G401 (cell line): ENCODE data around the gene CDYL. TPM values are rescaled to one million over a fixed set of nuclear protein-coding genes. Genes with fewer than 3 reads are reported as not detected.

Experiments
- DNase-seq: peaks from one replicate; pipeline ENCODE4 v3.0.0-alpha.2; 2015; ENCODE audit warnings: low spot score
- in situ Hi-C: cut with HindIII; loops from 2 replicates; pipeline ENCODE4 v1.10.0; 2016; ENCODE audit warnings: low sequenced_read_pairs, mixed read lengths
- total RNA-seq: library from RNA; depleted of rRNA; stranded (reverse); fragments of >200 nt; shearing (Covaris generic); gene quantifications from 2 replicates; pipeline ENCODE4 v1.2.3, GENCODE V29; 2014; rRNA removed

Gene CDYL, protein sequence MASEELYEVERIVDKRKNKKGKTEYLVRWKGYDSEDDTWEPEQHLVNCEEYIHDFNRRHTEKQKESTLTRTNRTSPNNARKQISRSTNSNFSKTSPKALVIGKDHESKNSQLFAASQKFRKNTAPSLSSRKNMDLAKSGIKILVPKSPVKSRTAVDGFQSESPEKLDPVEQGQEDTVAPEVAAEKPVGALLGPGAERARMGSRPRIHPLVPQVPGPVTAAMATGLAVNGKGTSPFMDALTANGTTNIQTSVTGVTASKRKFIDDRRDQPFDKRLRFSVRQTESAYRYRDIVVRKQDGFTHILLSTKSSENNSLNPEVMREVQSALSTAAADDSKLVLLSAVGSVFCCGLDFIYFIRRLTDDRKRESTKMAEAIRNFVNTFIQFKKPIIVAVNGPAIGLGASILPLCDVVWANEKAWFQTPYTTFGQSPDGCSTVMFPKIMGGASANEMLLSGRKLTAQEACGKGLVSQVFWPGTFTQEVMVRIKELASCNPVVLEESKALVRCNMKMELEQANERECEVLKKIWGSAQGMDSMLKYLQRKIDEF
- total RNA-seq, result 15.7 and 22.6 TPM in 2 replicates

DNA sequence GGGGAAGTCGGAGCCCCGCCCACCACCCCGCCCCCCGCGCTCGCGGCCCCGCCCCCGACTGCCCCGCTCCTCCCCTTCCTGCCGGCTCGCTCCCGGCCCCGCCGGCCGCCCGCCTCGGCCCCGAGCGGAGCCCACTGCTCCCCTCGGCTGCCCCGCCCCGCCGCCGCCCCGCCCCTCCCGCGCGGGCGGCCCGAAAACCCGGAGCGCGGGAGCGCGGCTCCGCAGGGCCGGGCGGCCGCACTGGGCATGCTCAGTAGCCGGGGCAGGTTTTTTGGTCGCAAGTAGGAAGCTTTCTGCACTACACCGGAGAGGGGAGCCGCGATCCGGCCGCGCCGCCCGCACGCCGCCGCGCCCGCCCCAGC lies at the start of gene CDYL:
Gene CDYL (plus strand): TSS at position 274 of the 362 bp plus-strand sequence. CDS start 380 bp downstream, outside the sequence.
- in situ Hi-C loops, result no loop called here
- peak; percentile 69 for DNase-seq

DNA sequence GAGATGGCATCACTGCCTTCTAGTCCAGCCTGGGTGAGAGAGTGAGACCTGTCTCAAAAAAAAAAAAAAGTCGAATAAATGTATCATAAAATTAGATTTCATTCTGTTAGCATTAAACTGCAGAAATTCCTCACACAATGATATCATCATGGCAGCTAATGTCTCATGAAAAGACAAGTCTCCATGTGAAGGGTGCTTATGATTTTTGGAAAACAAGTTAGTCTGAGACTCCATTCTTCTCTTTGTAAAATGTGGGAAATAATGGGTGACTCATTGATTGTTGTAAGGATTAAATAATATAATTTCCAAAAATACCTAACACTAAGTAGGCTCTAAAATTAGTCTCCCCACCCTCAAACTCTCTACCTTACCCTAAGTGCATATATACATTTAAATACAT lies 49.6 kb upstream of the CDYL start:
- in situ Hi-C loops, result no loop called here
- DNase-seq, result no peak

DNA sequence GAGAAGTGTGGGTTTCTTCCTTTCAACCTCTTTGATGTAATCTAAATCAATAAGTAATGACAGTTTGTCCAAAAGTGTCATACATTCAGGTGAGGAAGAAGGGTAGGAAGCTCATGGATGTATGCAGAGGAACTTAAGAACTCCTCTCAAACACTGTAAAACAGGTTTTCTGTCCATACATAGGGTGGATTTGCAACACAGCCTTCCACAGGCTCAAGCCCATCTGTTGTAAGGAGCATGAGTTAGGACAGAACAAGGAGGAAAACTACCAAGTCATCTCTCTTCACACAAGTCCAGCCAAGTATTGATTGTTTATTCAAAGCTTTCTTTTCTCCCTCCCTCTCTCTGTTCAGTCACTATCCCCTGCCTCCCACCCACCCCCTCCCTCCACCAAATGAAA lies 49.0 kb upstream of the CDYL start:
- DNase-seq, result no peak
- in situ Hi-C loops, result no loop called here

DNA sequence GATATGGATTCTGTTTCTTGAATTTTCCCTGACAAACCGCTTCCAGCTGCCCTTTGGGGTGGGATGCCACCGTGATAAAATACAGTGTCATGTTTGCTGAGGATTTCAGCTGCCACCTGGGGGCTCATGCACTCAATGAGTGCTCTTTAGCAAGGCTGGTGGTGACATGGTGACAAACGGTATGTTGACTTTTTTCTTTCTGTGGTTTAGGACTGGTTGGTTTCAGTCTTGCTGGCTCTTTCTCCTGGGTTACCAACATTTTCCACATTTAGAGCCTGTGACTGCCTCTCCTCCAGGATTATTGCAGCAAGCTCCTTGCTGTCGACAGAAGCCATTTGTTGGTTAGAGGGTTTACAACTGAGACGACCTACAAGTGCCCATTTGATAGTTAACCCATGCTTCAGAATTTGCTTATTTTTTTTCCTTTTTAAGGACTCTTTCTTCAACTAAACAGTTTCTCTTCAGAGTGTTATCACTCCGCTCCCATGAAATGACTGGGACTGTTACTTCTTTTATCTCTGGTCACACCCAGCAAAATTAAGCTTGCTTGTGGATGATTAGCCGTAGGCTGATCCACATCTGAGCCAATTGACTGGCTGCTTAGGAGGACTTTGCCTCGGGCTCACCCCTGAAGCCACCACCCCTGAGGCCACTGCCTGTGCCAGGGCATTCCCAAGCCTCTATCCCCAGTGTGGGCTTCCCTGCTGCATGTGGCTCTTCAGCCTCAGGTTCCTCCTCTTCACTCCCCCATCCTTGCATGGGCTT lies 48.4 kb upstream of the CDYL start:
- in situ Hi-C loops, result no loop called here
- no peak for DNase-seq

DNA sequence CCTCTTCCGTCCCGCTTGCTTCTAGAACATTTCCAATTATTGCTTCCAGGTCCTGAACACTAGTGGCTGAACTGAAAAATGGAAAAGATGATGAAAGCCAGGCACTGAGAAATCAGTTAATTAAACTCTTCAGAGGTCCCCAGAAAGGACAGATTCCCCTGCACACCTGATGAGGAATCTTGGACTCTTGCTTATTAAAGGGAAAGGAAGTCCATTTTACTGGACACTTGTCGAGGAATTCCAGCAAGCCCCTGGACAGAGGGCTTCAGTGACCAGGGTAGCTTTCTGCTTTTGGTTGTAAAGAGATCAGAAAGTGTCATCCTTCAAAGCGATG lies 47.8 kb upstream of the CDYL start:
- in situ Hi-C loops, result no loop called here
- no peak for DNase-seq

DNA sequence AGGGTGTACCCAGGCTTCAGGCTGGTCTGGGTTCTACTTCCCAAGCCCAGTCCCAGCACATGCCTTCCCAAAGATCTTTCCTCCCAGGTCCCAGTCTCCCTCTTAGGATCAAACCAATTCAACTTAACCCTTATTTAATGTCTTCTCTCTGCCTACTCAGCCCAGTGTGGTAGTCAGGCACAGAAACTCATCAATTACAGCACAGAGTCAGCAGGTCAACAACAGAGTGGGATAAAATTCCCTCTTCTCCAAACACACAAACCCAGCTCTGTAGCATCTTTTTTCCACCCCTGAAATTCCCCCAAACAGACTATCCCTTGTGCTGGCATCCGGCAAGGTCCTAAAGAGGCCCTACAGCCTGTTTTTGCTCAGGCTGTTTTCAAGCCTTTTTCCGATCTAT lies 47.3 kb upstream of the CDYL start:
- in situ Hi-C loops, result no loop called here
- DNase-seq, result no peak

DNA sequence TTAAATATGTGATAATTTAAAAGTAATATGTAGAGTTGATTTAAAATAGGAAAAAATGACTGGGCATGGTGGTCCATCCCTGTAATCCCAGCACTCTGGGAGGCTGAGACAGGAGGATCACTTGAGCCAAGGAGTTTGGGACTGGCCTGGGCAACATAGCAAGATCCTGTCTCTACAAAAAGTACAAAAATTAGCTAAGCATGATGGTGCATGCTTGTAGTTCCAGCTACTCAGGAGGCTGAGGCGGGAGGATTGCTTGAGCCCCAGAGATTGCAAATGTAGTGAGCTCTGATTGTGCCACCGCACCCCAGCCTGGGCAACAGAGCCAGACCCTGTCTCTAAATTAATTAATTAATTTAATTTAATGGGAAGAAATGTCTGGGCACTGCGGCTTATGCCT lies 44.2 kb upstream of the CDYL start:
- DNase-seq, result no peak
- in situ Hi-C loops, result no loop called here

DNA sequence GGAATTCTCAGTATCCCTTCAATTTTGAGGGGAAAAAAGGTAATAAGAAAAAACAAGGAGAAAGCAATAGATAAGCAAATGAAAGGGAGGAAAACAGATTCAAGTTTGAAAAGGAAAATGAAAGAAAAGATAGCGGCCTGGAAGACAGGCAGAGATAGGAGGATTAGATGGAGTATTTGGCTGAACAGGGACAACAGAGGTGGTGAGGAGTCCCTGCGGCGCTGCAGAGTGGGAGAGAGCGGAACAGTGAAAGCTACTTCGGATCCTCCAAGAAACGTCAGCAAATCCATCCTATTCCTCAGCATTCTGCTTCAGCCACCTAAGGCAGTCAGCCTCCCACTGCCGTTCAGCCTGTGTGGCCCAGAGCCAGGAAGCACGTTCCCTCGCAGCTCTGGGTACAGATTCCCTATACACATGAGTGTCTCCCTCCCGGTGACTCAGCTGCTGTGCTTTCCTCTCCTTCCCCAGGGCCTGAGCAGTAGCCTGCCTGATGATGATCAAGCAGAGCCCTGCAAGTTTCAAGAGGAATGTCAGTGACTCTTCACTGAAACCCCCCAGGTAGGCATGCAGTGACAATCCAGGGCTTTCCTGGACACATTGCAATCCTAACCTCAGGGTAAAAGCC lies 43.4 kb upstream of the CDYL start:
- no peak for DNase-seq

DNA sequence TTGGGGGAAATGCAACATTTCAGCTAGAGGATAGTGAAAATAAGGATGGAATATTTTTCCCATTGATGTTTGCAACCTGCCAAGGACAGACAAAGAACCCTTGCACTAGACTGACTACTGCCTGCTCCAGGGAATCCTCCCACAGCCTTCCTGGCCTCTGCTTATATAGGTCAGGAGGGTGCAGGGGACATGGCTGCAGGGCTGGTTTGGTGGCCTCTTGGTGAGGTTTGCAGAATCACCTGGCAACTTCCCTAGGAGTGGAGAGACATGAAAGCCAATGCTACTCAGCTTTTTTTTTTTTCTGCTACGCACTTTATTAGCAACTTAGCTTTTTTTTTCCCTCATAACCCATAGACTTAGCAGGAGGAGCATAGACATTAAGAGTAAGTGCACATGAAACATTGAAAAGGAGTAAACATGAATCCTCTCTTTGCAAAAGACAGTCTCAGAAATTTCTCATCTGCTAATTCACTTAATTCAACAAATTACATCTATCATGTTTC lies 39.8 kb upstream of the CDYL start:
- in situ Hi-C loops, result no loop called here
- DNase-seq, result no peak

More for the DNA sequence above, 43.4 kb upstream of the CDYL start:
- in situ Hi-C loops, result no loop called here

DNA sequence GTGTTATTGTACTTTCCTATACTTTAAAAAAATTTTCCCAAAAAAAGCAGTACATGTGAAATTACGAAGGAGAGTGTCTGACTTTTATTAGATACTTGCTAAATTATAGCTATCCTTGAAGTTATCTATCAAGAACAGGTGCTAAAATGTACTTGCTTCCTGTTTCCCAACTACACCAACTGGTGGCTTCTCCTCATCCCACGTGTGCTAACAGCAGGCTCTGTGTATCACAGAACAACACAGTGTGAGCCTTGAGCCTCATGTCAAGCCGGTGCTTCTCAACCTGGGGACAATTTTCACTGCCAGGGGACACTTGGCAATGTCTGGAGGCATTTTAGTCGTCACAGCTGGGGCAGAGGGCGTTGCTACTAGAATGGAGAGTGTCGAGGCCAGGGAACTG lies 36.2 kb upstream of the CDYL start:
- in situ Hi-C loops, result no loop called here
- DNase-seq, result no peak

DNA sequence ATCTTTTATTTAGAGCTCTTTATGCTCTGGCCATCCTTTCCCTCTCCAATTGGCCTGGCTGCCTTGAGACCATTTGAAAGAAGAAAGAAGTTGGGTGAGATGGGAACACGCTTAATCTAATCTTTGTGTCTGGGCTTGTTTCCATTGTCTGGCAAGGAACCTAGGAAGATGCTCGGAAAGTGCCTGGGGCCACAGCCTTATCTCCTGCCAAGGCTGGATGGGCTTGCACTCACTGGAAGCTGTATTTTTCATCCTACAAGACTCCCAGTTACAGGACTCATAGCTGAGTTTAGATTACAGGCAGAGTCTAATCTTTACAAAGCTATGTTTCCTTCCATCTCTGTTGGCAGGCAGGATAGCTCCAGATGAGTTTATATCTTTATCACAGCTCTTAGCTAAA lies 33.1 kb upstream of the CDYL start:
- DNase-seq, result no peak
- in situ Hi-C loops, result no loop called here

DNA sequence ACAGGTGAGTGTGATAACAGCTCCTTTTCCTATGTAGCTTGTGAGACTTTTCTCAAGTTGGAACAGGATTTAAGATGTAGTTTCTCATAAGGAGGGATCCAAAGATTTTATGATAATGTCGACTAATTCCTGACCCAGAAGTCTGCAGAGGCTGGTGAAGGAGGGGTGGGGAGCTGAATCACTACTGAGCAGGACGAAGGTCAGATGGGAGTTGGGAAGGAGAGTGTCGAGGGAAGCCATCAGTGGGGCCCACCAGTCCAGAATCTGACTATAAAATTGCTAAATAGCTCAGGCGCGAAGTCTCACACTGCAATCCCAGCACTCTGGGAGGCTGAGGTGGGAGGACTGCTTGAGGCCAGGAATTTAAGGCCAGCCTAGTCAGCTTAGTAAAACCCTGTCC lies 32.3 kb upstream of the CDYL start:
- in situ Hi-C loops, result no loop called here
- DNase-seq, result no peak

DNA sequence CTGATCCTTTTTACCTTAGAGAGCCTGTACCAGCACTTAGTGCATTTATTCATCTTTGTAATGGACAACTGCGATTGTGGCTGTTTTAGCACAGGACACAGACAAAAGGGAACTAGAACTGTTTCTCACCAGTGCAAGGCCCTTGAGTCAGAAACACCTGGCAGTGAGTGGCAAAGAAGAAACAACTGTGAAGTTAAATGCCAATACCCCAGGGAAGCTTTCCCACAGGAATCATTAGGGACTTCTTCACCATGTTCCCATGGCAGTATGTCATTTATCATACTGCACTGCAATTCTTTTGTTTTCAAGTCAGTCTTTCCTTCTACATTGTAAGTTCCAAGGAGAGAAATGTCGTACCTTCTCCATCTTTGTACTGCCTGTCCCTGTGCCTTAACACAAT lies 28.6 kb upstream of the CDYL start:
- DNase-seq, result no peak
- in situ Hi-C loops, result no loop called here

DNA sequence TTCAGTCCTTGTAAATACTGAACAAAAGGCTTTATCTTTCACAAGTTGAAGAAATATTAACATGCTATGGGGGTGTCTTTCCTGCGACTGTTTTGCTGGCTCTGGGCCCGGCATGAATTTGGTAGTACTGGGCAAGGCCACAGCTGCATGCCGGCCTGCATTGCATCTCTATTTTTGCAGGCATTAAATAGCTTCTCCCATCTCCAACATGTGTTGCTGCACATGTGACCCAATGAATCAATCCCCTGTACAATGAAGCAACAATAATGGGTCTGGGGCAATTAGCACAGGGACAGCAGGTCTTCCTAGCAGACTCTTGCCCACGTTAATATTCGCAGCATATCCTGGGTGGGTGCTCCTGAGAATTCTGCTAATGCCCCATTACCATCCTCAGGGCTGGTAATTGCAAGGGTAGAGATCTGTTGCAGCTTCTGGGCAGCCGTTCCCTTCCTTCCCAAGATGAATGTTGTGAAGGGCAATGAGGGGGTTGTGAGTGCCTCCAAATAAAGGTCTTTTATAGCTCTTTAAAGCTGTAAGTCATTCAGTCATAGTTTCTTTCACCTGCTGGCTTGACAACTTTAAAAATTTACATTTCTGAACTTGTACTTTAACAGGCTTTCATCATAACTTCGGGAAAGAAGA lies 24.3 kb upstream of the CDYL start:
- in situ Hi-C loops, result no loop called here

DNA sequence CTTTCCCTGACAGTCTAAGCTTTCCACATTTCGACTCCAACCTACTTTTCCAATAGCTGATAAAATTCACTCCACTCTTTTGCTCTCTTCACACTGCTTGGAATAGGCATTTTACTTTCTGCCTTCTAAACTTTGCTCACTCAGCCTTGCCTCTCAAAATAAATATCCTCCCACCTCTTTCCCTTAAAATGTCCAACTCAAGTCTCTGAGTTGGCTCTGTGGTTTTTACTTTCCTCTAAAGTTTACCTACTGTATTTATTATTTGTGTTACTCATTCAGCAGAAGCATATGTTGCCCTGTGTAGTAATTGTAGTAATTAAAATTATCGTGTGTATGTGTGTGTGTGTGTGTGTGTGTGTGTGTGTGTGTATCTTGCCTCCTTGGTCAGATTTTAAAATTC lies 20.0 kb upstream of the CDYL start:
- in situ Hi-C loops, result no loop called here
- no peak for DNase-seq

More for the DNA sequence above, 24.3 kb upstream of the CDYL start:
- DNase-seq, result no peak

DNA sequence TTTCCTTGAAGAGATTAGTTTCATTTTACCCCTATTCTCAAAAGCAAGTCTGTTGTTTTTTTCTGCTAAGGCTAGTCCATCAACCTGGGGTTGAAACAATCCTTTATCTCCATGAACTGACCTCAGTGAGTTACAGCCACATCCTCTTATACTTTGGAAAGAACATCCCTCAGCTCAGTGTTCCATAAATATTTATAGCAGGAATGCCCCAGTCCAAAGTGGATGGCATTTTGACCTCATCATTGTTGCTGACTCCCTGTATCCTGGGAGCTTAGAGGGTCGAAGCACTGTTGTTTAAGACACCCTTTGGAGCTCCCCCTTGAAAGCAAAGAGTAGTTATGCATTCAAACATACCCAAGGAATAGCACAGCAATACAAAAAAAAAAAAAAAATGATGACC lies 16.2 kb upstream of the CDYL start:
- in situ Hi-C loops, result no loop called here
- no peak for DNase-seq

DNA sequence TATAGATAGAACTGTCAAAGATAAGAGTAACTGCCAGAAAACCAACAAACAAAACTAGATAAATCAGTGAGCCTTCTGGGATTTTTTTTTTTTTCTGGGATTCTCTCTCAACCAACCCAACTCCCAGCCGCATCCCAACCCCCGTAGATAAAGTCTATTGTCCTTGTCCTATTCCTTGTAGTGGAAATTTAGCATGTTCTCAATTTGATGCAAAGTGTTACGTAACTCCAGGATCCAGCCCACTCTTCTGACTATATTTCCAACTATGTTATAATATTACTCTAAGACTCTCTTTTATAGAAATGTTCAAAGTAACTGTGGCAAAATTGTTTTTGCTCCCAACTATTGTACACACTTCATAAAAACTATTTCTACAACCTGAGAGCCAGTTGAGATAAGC lies 15.4 kb upstream of the CDYL start:
- in situ Hi-C loops, result no loop called here
- no peak for DNase-seq

DNA sequence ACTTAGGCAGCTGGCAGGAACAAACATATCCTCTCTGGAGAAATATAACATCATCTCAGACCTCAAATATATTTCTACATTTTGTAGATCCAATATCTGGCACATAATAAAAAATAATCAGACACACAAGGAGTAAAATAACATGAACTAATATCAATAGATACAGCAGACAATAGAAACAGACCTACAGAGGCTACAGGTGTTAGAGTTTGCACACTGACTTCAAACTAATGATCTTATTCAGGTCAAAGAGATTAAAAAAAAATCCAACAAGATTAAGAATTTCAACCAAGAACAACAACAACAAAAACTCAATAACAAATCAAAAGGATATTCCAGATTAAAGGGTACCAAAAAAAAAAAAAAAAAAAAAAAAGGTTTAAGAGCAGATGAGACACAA lies 13.9 kb upstream of the CDYL start:
- in situ Hi-C loops, result no loop called here
- DNase-seq, result no peak

DNA sequence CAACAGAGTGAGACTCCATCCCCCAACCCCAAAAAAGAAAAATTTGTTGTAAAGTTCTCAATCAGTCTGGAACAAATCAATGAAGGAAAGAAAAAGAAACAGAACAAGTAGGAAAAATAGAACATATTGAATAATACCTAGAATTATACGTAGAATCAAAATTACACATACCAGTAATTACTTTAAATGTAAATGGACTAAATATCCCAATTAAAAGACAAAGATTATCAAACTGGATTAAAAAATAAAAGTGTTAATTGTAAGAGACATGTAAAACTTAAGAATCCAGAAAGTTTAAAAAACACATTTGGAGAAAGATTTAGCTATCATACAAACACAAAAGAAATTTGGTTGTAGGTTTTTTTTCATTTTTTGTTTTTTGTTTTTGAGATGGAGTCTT lies 12.3 kb upstream of the CDYL start:
- in situ Hi-C loops, result no loop called here

DNA sequence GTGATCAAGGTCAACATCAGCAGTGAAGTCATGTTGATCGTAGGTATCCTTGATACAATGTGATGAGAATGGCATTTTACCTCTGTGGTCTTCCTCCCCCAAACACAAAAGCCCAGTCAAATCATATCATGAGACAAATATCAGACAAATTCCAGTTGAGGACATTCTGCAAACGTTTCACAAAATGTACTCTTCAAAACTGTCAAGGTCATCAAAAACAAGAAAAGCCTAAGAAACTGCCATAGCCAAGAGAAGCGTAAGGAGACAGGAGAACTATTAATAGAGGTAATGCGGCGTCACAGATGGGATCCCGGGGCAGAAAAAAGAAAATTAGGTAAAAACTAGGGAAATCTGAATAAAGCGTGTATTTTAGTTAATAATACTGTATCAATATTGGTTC lies 7.4 kb upstream of the CDYL start:
- in situ Hi-C loops, result no loop called here
- DNase-seq, result no peak

More for the DNA sequence above, 12.3 kb upstream of the CDYL start:
- no peak for DNase-seq
